HG02973 (cell line): ENCODE results near the gene OR52W1.
A peak's percentile ranks its signal among the peaks of the same experiment; 100 is the strongest.
"Not testable (repeated sequence)": the region's sequence is repeated elsewhere in the genome, so short reads cannot be mapped to it uniquely, and the experiment has no call there.

Source experiments
- ATAC-seq: cut with Tn5 transposase; IDR thresholded peaks from one replicate; pipeline ENCODE4 v1.9.1; 2021; ENCODE audit warnings: moderate library complexity; ENCODE audit not compliant: unreplicated experiment

The OR52W1 gene

GRCh38 chr11:6216501-6216900 is 17.5 kb downstream of the OR52W1 start:
- ATAC-seq, result no peak

GRCh38 chr11:6217722-6218121 is 18.7 kb downstream of the OR52W1 start:
- ATAC-seq, result no peak

- ATAC-seq, result no peak
Measured at GRCh38 chr11:6219359-6219758, 20.3 kb downstream of the OR52W1 start.

- no peak for ATAC-seq
Measured at GRCh38 chr11:6223854-6224253, 24.8 kb downstream of the OR52W1 start.

- no peak for ATAC-seq
Measured at GRCh38 chr11:6224421-6224820, 25.4 kb downstream of the OR52W1 start.

GRCh38 chr11:6225024-6225423 is 26.0 kb downstream of the OR52W1 start:
- no peak for ATAC-seq

GRCh38 chr11:6225896-6226295 is 26.9 kb downstream of the OR52W1 start:
- ATAC-seq, result no peak

GRCh38 chr11:6228520-6228919 is 29.5 kb downstream of the OR52W1 start:
- no peak for ATAC-seq

- ATAC-seq, result no peak
Measured at GRCh38 chr11:6229911-6230310, 30.9 kb downstream of the OR52W1 start.

GRCh38 chr11:6232899-6233298 is 33.9 kb downstream of the OR52W1 start:
- ATAC-seq, result no peak

GRCh38 chr11:6233984-6234386 is 35.0 kb downstream of the OR52W1 start:
- peak; percentile 0 for ATAC-seq

GRCh38 chr11:6234387-6235107 is 35.5 kb downstream of the OR52W1 start, which contains the start of gene FHIP1B:
FHIP1B (minus strand) TSS chr11:6234636; CDS start chr11:6224516, 10,120 bp downstream.
- ATAC-seq, result peak; percentile 95

- ATAC-seq, result no peak
Measured at GRCh38 chr11:6237266-6237665, 38.2 kb downstream of the OR52W1 start.

- ATAC-seq, result no peak
Measured at GRCh38 chr11:6237761-6238302, 38.8 kb downstream of the OR52W1 start.

- no peak for ATAC-seq
Measured at GRCh38 chr11:6238902-6239301, 39.9 kb downstream of the OR52W1 start, which contains the start of gene CNGA4. CNGA4 (plus strand) TSS chr11:6239089; CDS start chr11:6239207, 118 bp downstream.

- no peak for ATAC-seq
Measured at GRCh38 chr11:6240139-6240538, 41.1 kb downstream of the OR52W1 start.

GRCh38 chr11:6240781-6241180 is 41.8 kb downstream of the OR52W1 start:
- no peak for ATAC-seq

GRCh38 chr11:6241316-6241715 is 42.3 kb downstream of the OR52W1 start:
- no peak for ATAC-seq

- no peak for ATAC-seq
Measured at GRCh38 chr11:6245536-6245935, 46.5 kb downstream of the OR52W1 start.

GRCh38 chr11:6248248-6248647 is 49.2 kb downstream of the OR52W1 start:
- ATAC-seq, result no peak

- ATAC-seq, result not testable (repeated sequence)
Measured at GRCh38 chr11:6248897-6249296, 49.9 kb downstream of the OR52W1 start.
